H54 (cell line): ENCODE measurements around the gene LRRC15.
A peak's percentile ranks its signal among the peaks of the same experiment; 100 is the strongest.

Source experiments
- DNase-seq: peaks from one replicate; pipeline ENCODE4 v3.0.0; 2011; ENCODE audit warnings: low spot score, mixed read lengths; ENCODE audit not compliant: insufficient read length
- FAIRE-seq: peaks from 3 replicates; lab custom pipeline; 2011; peaks lifted over from hg19 to GRCh38; lab: Jason Lieb, UNC
- POLR2A ChIP-seq: IDR thresholded peaks from 2 replicates; pipeline ENCODE4 v1.6.1; 2011; ENCODE audit warnings: low read depth, mild to moderate bottlenecking, low read length

The LRRC15 gene

GRCh38 chr3:194395778-194396538 is 26.4 kb upstream of the LRRC15 start:
- no peak for DNase-seq
- FAIRE-seq = no peak

GRCh38 chr3:194395212-194395611 is 25.7 kb upstream of the LRRC15 start:
- no peak for TF ChIP-seq POLR2A
- DNase-seq (no peak), FAIRE-seq (peak; percentile 27)

More at GRCh38 chr3:194395778-194396538, 26.4 kb upstream of the LRRC15 start:
- TF ChIP-seq POLR2A = no peak

GRCh38 chr3:194392576-194392975 is 23.0 kb upstream of the LRRC15 start:
- DNase-seq (no peak), FAIRE-seq (no peak)
- TF ChIP-seq POLR2A = no peak

DNA sequence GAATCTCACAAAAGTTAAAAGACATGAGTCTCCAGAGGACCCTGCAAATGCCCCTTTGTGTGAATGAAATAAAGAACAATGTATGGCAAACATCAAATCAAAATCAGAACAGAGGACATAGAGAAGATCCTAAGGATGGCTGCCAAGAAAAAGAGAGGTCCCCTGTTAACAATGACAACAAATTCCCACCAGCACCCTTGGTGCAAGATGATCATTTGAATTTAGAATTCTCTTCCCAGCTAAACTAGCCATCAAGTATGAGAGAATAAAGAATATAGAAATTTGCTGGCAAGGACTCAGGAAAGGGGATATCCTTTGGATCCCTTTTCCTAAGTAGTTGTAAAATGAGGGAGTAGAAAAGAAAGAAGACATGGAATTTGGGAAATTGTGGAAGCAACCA is 21.3 kb upstream of the LRRC15 start:
- DNase-seq (no peak), FAIRE-seq (no peak)
- TF ChIP-seq POLR2A = no peak

- FAIRE-seq (no peak), DNase-seq (no peak)
- TF ChIP-seq POLR2A = no peak
Observed at GRCh38 chr3:194389269-194389668, 19.7 kb upstream of the LRRC15 start.

DNA sequence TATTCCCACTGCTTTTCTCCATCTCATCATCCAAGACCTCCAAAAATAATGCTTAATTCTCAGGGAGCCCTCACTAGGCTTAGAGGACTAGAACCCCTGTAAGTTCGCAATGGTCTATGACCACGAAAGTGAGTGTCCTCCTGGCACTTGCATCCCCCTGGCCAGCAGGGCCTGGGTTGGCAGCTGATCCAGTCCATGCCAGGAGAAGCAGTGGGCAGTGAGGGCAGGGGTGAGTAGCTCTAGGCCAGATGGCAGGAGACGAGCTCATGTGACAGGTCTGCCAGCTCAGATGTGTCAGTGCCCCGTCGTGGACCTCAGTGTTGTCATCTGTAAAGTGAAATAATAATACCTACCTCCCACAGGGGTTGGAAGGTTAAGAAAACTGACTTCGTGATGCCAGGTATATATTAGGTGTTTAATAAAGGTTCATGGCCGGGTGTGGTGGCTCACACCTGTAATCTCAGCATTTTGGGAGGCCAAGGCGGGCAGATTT is 18.4 kb upstream of the LRRC15 start:
- TF ChIP-seq POLR2A = no peak
- no peak for DNase-seq
- FAIRE-seq = no peak

GRCh38 chr3:194387276-194387675 is 17.7 kb upstream of the LRRC15 start:
- FAIRE-seq = no peak
- no peak for TF ChIP-seq POLR2A

DNA sequence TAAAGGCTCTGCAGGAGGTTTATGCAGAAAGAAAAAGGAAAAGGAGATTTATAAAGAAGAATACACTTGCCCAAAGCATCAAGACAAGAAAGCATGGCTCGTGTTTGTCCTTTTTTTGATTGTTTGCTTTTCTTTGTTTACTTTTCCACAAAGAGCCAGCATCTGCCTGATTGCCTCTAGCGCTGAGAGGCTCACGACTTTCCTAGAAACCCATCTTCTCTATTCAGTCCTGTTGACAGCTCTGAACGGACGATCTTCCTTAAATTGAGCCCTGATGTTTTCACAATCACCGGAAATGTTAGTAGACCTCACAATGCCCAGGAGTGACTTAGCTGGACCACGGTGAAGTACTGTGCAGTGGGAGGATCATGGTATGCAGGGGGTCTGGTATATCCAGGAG is 17.1 kb upstream of the LRRC15 start:
- DNase-seq = no peak
- no peak for TF ChIP-seq POLR2A
- no peak for FAIRE-seq

More at GRCh38 chr3:194387276-194387675, 17.7 kb upstream of the LRRC15 start:
- DNase-seq = no peak

GRCh38 chr3:194386066-194386465 is 16.5 kb upstream of the LRRC15 start:
- TF ChIP-seq POLR2A = no peak
- FAIRE-seq (no peak), DNase-seq (no peak)

GRCh38 chr3:194384569-194385001 is 15.0 kb upstream of the LRRC15 start:
- TF ChIP-seq POLR2A = no peak
- no peak for FAIRE-seq
- no peak for DNase-seq

GRCh38 chr3:194384156-194384555 is 14.6 kb upstream of the LRRC15 start:
- FAIRE-seq (no peak), DNase-seq (no peak)
- no peak for TF ChIP-seq POLR2A

GRCh38 chr3:194383276-194383940 is 13.9 kb upstream of the LRRC15 start:
- FAIRE-seq (no peak), DNase-seq (no peak)

GRCh38 chr3:194382892-194383223 is 13.3 kb upstream of the LRRC15 start:
- FAIRE-seq (no peak), DNase-seq (no peak)
- TF ChIP-seq POLR2A = no peak

More at GRCh38 chr3:194383276-194383940, 13.9 kb upstream of the LRRC15 start:
- no peak for TF ChIP-seq POLR2A

DNA sequence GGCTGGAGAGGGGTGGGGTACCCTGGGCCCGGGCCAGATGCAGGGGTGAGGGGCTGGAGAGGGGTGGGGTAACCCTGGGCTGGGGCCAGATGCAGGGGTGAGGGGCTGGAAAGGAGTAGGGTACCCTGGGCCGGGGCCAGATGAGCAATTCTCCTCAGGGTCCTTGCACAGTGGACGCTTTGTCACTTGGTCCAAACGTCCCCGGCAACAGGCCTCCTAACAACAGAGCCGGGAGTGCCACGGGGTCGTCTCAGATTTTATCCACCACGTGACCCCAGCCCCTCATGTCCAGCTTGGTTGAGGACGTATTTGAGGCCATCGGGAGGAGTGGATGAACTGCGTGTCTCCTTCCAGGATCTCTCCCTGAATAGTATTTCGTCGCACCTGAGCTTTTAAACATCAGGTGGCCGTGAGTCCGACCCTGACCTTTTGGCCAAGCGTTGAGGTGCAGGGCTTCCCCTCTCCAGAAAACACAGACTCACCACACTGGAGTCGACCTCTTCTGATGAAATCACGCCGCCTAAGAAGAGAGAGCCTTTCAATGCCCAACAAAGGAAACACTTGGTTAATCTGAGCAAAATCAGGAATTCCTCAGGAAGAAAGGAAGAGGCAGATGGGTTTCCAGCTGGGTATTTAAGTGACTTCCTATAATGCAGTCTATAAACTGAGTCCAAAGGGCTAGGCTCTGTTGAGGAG is 12.8 kb upstream of the LRRC15 start:
- DNase-seq (no peak), FAIRE-seq (no peak)
- no peak for TF ChIP-seq POLR2A
